ENCODE data around the gene SLC40A1.
A peak's percentile ranks its signal among the peaks of the same experiment; 100 is the strongest.

SLC40A1 gene

DNA sequence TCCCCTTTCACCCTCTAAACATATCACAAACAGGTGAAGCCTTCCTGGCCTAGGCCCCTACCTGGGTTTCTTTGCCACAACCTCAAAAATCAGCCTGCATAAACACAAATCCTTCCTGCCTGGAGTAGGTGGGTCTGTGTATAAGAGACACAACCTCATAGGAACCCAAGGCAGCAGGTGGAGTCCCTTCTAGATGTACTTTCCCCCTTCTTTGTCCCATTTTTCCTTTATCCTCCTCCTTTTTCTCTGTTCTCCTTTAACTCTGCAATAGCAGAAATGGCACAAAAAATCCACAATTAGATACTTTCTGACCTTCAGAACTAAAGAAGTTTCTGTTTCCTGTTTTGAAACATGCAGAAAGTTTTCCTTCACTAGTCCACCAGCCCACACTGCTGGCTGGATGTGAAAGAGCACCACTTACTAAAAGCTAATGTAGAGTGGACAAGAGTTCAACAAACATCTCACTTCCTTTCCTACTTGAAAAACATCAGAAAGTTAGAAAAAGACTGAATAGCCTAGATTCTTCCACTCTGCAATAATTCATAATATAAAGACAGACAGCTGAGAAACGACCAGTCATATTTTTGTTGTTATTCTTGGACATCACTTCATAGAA is 11.2 kb downstream of the SLC40A1 start:
- DNase-seq (ENCODE audit: insufficient read length, low spot score): no peak

DNA sequence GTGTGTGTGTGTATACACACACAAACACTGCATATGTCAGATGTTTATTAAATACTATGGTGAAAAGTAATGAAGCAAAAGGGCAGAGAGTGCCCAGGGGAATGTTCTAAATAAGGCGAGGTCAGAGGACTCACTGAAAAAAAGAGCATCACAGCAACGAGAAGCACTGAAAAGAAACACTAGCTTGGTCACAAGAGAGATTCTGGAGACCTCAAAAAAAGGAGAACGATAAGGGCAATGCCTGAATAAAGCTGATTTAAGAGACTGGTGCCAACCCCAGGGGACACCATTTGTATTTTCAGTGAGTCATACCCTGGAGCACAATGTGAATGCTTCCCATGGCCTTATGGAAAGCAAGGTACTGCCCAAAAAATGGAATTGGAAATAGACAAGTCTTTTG is 14.5 kb downstream of the SLC40A1 start:
- DNase-seq (ENCODE audit: insufficient read length, low spot score) (no peak), FAIRE-seq (peak; percentile 74)
- no peak for TF ChIP-seq POLR2A (IDR thresholded peaks at IDR 0.05; ENCODE audit: low read depth, low read length)

More for the DNA sequence above, 11.2 kb downstream of the SLC40A1 start:
- no peak for TF ChIP-seq POLR2A (IDR thresholded peaks at IDR 0.05; ENCODE audit: low read depth, low read length)
- FAIRE-seq: no peak

DNA sequence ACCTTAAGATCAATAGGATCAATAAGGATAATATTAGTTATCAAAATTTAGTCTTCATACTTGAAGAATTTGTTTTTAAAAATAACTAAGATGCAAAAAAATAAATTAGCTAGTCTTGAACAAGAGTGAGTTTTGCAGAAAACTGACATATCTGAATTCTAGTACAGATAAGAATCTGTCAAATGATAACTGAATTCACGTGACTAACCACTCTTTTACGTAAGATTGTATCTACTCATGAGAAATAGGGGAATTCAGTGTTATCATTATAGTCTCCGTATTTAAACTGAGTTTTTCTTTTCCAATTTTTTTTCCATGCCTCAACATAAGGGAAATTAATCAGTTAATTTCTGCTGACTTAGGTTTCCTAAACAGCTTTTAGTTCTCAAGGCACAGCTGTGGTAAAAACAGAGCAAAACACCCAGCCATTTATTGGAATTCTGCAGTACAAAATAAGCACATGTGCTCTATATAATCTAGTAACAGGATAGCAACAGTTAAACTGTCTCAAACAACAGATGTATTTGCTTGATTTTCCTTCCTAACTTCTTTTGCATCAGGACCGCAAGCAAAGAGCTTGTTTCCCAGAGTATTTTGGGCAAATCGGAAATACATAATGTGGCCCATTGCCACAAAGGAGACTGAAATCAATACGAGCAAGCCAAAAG is 19.1 kb downstream of the SLC40A1 start:
- TF ChIP-seq POLR2A (IDR thresholded peaks at IDR 0.05; ENCODE audit: low read depth, low read length): no peak
- FAIRE-seq: no peak
- no peak for DNase-seq (ENCODE audit: insufficient read length, low spot score)

DNA sequence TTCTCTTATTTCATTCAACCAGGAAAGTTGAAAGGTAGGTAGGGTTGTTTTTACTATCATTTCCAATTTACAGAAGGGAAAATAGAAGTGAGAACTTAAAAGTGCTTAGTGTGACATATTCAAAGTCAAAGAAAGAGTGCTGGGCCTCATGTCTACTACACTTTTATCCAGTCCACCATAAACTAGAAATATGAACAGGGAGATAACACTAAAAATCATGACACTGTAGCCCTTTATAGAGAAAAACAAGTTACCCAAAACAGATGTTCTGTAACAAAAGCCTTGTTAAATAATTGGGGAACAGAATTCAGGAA is 20.4 kb downstream of the SLC40A1 start:
- FAIRE-seq: no peak
- no peak for TF ChIP-seq POLR2A (IDR thresholded peaks at IDR 0.05; ENCODE audit: low read depth, low read length)
- DNase-seq (ENCODE audit: insufficient read length, low spot score): no peak

DNA sequence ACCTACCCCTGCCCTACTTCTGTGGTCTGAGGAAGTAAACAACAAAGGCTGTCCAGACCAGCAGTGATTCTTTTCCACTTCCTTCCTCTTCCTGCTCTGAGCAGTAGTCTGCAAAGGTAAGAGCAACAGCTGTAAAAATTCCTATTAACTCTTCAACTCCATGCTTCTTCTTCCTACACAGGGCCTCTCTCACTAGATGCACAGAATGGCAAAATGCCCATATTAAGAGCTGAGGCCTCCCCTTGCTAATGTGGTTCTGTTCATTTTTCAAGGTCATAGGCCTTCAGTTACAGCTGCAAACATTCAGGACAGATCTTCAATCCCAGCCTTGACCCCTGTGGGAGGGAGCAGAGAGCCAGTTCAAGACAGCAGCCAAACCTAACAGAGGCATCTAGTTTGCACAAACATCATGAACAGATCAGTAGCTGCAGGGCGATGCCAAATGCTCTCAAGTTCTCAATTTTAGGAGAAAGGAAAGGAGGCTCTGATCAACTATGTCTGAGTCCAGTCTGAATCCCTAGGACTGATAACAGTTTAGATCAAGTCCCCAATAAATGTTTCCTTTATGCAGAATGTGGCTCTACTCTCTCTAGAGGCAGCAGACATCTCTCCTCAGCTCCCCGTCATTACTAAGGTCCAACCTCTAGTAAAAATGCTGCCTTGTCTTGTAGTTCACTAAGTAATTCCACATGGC is 20.9 kb downstream of the SLC40A1 start:
- no peak for FAIRE-seq

DNA sequence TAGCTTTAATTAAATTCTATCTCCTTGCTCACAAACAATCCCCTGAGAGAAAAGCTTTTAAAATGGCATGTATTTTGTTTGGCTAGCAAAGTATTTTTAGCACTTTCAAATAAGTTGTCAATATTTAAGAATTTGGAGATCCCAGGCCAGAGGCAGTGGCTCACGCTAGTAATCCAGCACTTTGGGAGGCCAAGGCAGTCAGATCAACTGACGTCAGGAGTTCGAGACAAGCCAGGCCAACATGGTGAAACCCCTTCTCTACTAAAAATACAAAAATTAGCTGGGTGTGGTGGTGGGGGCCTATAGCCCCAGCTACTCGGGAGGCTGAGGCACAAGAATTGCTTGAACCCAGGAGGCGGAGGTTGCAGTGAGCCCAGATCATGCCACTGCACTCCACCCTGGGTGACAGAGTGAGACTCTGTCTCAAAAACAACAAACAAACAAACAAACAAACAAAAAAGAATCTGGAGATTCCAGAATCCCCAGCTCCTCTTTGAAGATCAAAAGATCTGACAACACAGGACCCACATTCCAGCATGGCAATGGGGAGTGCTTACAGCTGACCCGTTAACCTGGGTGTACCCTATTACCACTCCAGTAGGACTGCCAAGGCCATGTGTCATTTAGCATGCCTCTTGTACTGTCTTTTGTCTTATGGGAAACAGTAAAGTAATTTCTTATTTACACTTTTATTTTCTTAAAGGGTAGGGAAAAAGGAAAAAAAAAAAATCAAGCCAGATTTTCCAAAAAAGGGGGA is 21.9 kb downstream of the SLC40A1 start:
- FAIRE-seq (no peak), DNase-seq (ENCODE audit: insufficient read length, low spot score) (no peak)
- no peak for TF ChIP-seq POLR2A (IDR thresholded peaks at IDR 0.05; ENCODE audit: low read depth, low read length)

More for the DNA sequence above, 20.9 kb downstream of the SLC40A1 start:
- no peak for DNase-seq (ENCODE audit: insufficient read length, low spot score)
- TF ChIP-seq POLR2A (IDR thresholded peaks at IDR 0.05; ENCODE audit: low read depth, low read length): no peak

DNA sequence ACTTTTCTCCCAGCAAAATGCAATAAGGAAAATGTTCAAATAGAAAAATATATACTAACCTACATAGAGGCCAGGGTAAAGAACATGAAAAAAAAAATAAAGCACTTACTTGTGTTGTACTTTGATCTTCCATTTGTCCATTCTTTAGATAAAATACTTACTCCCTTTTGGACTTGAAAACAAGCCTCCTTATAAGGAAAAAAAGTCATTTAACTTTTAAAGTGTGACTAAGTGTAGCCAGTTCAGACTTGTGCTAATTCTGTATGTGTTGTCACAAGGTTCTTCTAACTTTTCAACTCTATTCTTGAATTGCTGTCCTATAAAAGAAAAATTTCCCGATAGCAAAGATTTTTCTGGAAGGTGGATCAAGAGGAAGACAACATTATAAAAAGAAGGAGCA is 23.2 kb downstream of the SLC40A1 start:
- no peak for TF ChIP-seq POLR2A (IDR thresholded peaks at IDR 0.05; ENCODE audit: low read depth, low read length)
- DNase-seq (ENCODE audit: insufficient read length, low spot score) (no peak), FAIRE-seq (no peak)

DNA sequence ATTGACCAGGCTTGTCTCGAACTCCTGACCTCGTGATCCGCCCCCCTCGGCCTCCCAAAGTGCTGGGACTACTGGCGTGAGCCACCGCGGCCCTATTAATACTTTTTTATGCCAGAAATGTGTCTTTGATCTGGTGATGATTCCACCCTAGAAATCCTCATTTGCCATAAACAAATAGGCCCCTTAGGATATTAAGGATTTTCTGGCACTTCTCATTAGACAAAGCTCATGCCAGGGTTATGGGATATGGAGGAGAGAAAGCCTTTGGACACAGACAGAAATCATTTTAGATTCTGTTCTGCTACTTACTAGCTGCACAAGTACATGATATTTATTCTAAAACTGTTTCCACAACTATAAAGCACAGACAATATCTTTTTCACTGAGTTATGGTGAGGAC is 24.1 kb downstream of the SLC40A1 start:
- no peak for TF ChIP-seq POLR2A (IDR thresholded peaks at IDR 0.05; ENCODE audit: low read depth, low read length)
- FAIRE-seq (no peak), DNase-seq (ENCODE audit: insufficient read length, low spot score) (no peak)

DNA sequence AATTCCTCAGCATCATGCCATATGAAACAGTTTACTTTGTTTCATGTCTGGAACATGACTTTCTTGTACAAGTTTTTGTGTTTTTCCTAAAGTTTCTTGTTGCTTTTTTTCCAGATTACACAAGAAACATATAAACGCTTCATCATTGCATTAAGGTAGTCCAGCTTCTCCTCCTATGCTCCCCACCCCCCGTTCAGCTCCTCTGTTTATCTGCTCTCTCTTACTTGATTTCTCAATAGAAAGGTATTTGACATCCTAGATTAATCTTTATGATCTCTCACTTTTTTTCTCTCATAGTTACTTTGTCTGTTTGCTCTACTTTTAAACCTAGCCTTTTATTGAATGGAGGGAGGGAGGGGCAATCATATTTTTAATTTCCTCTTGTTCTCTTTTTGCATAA is 25.4 kb downstream of the SLC40A1 start:
- DNase-seq (ENCODE audit: insufficient read length, low spot score): no peak
- no peak for FAIRE-seq
- no peak for TF ChIP-seq POLR2A (IDR thresholded peaks at IDR 0.05; ENCODE audit: low read depth, low read length)

DNA sequence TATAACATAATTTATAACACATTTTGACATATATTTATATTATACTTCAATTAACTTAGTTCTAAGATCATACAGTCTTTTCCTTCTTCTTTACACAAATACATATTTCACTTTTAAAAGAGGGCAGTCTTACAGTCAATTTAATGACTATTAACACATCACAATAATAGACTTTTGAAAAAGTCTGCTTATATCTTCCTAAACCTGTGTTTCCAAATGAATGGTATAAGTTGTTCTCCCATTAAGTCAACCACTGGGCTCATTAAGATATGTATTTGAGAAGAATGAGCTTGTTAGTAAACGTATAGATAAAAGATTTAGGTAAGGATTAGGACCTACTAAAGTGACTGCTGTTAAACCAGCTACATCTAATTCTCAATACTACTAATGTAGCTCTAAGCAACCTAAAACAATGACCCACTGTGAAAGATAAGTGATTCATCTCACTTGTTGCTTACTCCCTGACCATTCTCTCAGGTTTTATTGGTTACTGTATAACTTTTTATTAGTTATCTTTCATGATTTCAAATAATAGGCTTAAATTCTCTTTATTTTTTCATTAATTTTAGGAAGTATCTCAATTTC is 27.0 kb downstream of the SLC40A1 start:
- DNase-seq (ENCODE audit: insufficient read length, low spot score) (no peak), FAIRE-seq (peak; percentile 62)
- no peak for TF ChIP-seq POLR2A (IDR thresholded peaks at IDR 0.05; ENCODE audit: low read depth, low read length)

DNA sequence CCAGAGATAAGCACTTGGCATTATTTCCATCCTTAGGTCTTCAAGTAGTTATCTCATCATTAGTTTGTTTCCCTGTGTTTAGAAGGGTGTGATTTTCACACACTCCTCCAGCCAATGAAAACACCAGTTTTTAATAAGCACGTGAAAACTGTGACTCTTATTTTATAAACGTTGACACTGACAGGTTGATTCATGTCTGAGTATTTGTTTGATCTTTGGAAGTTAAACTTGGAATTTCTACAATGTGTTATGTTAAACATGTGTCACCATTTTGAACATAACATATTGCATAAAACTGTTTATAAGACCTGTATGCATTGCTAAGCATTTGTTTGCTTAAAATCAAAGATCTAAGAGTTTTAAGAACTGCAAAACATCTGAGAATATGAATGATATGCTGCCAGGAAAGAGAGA is 27.6 kb downstream of the SLC40A1 start:
- no peak for TF ChIP-seq POLR2A (IDR thresholded peaks at IDR 0.05; ENCODE audit: low read depth, low read length)
- no peak for DNase-seq (ENCODE audit: insufficient read length, low spot score)
- peak; percentile 33 for FAIRE-seq

DNA sequence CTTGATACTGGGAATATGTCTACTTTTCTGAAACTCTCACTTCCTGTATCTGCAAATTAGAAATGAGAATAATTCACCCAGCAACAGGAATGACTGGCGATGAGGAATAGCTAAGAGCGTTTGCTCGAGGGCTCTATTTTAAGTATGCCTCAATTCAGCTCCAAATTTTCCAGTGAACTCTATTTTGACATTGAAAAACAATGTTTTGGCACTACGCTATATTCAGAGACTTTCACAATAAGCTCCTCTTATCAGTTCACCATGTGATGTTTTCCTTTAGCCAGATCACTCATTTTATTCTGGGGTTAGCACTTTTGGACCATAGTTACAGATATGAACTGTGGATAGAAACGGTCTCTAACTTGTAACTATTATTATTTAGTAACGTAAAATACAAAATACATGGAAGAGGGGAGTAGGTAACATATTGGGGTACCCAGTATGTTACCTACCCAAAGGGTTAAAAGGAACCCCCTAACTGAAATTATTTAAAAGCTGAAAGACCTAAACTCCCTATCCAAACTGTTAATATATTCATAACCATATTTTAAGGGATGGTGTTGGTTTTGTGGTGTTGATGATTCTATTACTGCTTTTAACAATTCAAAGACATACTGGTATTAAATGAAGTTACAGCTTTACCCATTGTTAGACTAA is 28.1 kb downstream of the SLC40A1 start:
- FAIRE-seq (peak; percentile 23), DNase-seq (ENCODE audit: insufficient read length, low spot score) (no peak)
- TF ChIP-seq POLR2A (IDR thresholded peaks at IDR 0.05; ENCODE audit: low read depth, low read length): no peak

DNA sequence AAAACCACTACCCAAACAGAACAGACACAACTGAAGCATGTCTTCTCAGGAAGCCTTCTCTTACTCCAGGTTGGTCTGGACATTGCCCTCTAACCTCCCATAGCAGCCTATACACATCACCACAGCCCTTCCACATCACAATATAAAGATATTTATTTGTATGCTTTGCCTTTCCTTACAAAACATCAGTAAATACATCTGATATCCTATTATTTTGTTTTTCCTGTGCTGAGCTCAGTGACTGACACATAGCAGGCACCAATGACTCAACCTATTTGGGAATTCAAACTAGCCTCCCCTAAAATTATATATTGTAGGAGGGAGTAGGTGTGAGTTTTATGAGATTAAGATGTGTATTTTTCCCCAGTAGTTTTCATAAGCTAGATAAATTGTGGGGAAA is 28.8 kb downstream of the SLC40A1 start:
- TF ChIP-seq POLR2A (IDR thresholded peaks at IDR 0.05; ENCODE audit: low read depth, low read length): no peak
- no peak for FAIRE-seq

More for the DNA sequence above, 28.8 kb downstream of the SLC40A1 start:
- no peak for DNase-seq (ENCODE audit: insufficient read length, low spot score)
